ENCODE measurements around the gene CLSTN3. TPM values are rescaled to one million over a fixed set of nuclear protein-coding genes. Genes with fewer than 3 reads are reported as not detected.
"Not testable (repeated sequence)": the region's sequence is repeated elsewhere in the genome, so short reads cannot be mapped to it uniquely, and the experiment has no call there.

The CLSTN3 gene
- total RNA-seq, 1 donor from 2014 or later = 9.2 TPM

DNA sequence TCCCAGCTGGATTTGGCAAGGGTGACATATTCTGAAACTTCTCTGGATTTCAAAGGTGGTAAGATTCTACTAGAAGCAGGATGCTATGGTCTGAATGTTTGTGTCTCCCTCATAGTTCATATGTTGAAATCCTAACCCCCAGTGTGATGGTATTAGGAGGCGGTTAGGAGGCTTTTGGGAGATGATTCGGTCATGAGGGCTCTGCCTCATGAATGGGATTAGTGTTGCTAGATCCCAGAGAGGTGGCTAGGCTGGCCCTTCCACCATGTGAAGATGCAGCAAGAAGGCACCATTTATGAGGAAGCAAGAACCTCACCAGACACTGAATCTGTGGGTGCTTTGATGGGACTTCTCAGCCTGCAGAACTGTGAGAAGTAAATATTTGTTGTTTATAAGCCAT lies 48.3 kb downstream of the CLSTN3 start:
- no peaks in the 10 kb centered on the region for H3K27me3 ChIP-seq (ENCODE audit: control insufficient read depth, insufficient read depth, low read length)
- H3K36me3 ChIP-seq (ENCODE audit: control insufficient read depth, insufficient read depth, low read length) = no peaks in the 10 kb centered on the region
- no peak overlapping the region for H3K4me3 ChIP-seq (ENCODE audit: low read depth, low read length)
- DNase-seq (ENCODE audit: low read depth) = no peak
- TF ChIP-seq CTCF (IDR thresholded peaks at IDR 0.05; ENCODE audit: insufficient read depth, low read length, severe bottlenecking) = no peak
- FAIRE-seq = no peak

DNA sequence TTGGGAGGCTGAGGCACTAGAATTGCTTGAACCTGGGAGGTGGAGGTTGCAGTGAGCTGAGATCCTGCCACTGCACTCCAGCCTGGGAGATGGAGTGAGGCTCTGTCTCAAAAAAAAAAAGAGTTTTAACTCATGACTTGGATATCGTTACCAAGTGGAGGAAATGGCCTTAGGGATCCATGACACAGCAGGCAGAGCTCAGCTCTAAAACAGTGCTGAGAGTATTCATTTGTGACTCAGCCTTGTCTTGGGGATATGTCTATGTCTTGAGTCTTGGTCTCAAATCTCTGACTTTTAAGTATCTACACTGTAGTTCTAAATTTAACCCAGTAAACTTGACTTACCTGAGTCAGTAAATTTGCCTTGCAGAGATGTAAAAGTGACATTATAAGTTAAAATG lies 50.5 kb downstream of the CLSTN3 start:
- H3K36me3 ChIP-seq (ENCODE audit: control insufficient read depth, insufficient read depth, low read length) = no peaks in the 10 kb centered on the region
- TF ChIP-seq CTCF (IDR thresholded peaks at IDR 0.05; ENCODE audit: insufficient read depth, low read length, severe bottlenecking) = no peak
- no peak overlapping the region for H3K4me3 ChIP-seq (ENCODE audit: low read depth, low read length)
- no peaks in the 10 kb centered on the region for H3K27me3 ChIP-seq (ENCODE audit: control insufficient read depth, insufficient read depth, low read length)
- DNase-seq (ENCODE audit: low read depth) (peak; percentile 78), FAIRE-seq (no peak)

GRCh38 chr12:7186058-7186457 lies 55.9 kb downstream of the CLSTN3 start:
- H3K36me3 ChIP-seq (ENCODE audit: control insufficient read depth, insufficient read depth, low read length); H3K4me3 ChIP-seq (ENCODE audit: low read depth, low read length); H3K27me3 ChIP-seq (ENCODE audit: control insufficient read depth, insufficient read depth, low read length); FAIRE-seq: not testable (repeated sequence)
- DNase-seq (ENCODE audit: low read depth) = peak; percentile 24

DNA sequence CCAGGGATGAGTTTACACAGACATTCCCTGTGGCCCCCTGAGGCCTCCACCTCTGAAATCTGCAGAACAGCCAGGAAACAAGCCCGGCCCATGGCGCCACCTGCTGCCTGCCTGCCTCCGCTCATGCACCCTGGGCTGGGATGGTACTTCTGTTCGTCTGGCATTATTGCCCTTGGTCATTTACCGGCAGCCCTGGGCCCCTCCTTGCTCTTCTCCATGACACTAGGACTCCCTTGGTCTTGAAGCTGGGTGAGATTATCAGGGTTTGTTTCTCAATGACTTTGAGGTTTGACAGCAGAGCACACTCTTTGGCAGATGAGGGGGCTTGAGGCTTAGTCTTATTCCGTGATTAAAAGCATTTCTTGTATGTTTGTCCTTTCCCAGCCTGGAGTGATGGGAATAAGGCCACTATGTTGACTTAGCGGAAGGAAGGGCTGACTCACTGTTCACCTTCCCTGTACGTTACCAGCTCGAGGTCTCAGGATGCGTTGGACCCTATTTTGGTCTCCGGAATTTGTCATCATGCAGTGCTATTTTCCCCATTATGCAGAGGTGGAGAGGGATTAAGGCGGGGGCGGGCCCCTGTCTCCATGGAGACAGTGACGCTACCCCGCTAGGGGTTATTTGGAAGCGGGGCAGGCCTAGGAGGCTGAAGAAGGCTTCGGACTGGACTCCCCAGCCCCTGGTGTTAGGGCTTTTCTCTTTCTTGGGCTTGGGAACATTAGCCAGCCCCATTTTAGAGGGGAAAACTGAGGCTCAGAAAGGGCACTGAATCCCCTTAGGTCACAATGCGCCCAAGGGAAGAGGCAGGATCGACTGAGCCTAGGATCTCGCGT lies 58.6 kb downstream of the CLSTN3 start:
- Histone ChIP-seq H3K4me3 (ENCODE audit: low read depth, low read length) (peak overlapping the region; percentile 90), H3K36me3 (ENCODE audit: control insufficient read depth, insufficient read depth, low read length) (peaks cover 2% of the 10 kb centered on the region), H3K27me3 (ENCODE audit: control insufficient read depth, insufficient read depth, low read length) (no peaks in the 10 kb centered on the region)
- no peak for FAIRE-seq
- TF ChIP-seq CTCF (IDR thresholded peaks at IDR 0.05; ENCODE audit: insufficient read depth, low read length, severe bottlenecking) = peak; percentile 90
- DNase-seq (ENCODE audit: low read depth) = peak; percentile 87

GRCh38 chr12:7189398-7190267 lies 59.5 kb downstream of the CLSTN3 start, which contains the start of gene PEX5:
Gene PEX5 (plus strand): TSS chr12:7189686. CDS start chr12:7190378, 692 bp downstream.
- DNase-seq (ENCODE audit: low read depth) = peak; percentile 88
- FAIRE-seq = no peak
- Histone ChIP-seq H3K36me3 (ENCODE audit: control insufficient read depth, insufficient read depth, low read length) (peaks cover 2% of the 10 kb centered on the region), H3K4me3 (ENCODE audit: low read depth, low read length) (peak within 1 kb of the TSS; percentile 90), H3K27me3 (ENCODE audit: control insufficient read depth, insufficient read depth, low read length) (no peaks in the 10 kb centered on the region)
- no peak for TF ChIP-seq CTCF (IDR thresholded peaks at IDR 0.05; ENCODE audit: insufficient read depth, low read length, severe bottlenecking)
